ENCODE data around the gene MRM2.

- TF ChIP-seq, protein P1, sequence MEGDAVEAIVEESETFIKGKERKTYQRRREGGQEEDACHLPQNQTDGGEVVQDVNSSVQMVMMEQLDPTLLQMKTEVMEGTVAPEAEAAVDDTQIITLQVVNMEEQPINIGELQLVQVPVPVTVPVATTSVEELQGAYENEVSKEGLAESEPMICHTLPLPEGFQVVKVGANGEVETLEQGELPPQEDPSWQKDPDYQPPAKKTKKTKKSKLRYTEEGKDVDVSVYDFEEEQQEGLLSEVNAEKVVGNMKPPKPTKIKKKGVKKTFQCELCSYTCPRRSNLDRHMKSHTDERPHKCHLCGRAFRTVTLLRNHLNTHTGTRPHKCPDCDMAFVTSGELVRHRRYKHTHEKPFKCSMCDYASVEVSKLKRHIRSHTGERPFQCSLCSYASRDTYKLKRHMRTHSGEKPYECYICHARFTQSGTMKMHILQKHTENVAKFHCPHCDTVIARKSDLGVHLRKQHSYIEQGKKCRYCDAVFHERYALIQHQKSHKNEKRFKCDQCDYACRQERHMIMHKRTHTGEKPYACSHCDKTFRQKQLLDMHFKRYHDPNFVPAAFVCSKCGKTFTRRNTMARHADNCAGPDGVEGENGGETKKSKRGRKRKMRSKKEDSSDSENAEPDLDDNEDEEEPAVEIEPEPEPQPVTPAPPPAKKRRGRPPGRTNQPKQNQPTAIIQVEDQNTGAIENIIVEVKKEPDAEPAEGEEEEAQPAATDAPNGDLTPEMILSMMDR (conservative IDR thresholded peaks at IDR 0.05 in 1 of 2, IDR thresholded peaks at IDR 0.05 in 1 of 2; ENCODE audit: low read depth in 1 of 2, low read length in 2 of 2): no peak
- no peak for TF ChIP-seq EZH2 (IDR thresholded peaks at IDR 0.05; ENCODE audit: low read length, missing control alignments)
These were observed 38.2 kb downstream of the MRM2 start for GRCh38 chr7:2203766-2204300.
